GM13977 (cell line): ENCODE measurements around the gene ABHD4.

Experiments
- DNase-seq: peaks from one replicate; pipeline ENCODE4 v3.0.0; 2012; ENCODE audit warnings: low spot score
- CTCF ChIP-seq: IDR thresholded peaks from 2 replicates; pipeline ENCODE4 v1.5.1; 2012; ENCODE audit warnings: mild to moderate bottlenecking, control low read depth; ENCODE audit not compliant: insufficient read depth; ENCODE audit errors: extremely low read depth, missing control alignments
- in situ Hi-C: fragments of 300-500 bp; cut with MboI; formaldehyde crosslinking; loops from one replicate; pipeline ENCODE4 v1.12.0; 2022; ENCODE audit warnings: low sequenced_read_pairs, low pct_unique_long_range_greater_than_20kb, mixed read lengths, inconsistent platforms; ENCODE audit not compliant: unreplicated experiment

ABHD4 gene

GRCh38 chr14:22622255-22622654 lies 24.2 kb downstream of the ABHD4 start:
- in situ Hi-C loops: no loop called here
- no peak for TF ChIP-seq CTCF
- no peak for DNase-seq

DNA sequence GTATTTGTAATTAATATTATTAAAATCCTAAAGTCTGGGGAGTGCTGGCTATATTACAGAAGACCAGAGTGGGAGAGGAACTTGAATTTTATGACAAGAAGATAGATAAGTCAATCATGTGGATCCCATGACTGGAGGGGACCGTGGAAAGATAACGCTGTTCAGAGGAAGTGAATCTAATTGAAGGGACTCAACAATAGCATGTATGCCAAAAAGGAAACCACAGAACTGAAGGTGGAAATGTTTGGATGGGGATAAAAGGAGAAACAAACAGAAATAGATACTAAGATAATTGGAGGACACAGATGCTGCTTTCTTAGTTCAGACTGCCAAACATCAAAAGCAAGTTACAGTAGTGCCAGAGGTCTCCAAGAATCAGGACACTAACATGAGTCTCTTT lies 24.9 kb downstream of the ABHD4 start:
- no peak for TF ChIP-seq CTCF
- no peak for DNase-seq
- in situ Hi-C loops: no loop called here

GRCh38 chr14:22626590-22626989 lies 28.5 kb downstream of the ABHD4 start:
- no peak for TF ChIP-seq CTCF
- DNase-seq: no peak
- in situ Hi-C loops: no loop called here

DNA sequence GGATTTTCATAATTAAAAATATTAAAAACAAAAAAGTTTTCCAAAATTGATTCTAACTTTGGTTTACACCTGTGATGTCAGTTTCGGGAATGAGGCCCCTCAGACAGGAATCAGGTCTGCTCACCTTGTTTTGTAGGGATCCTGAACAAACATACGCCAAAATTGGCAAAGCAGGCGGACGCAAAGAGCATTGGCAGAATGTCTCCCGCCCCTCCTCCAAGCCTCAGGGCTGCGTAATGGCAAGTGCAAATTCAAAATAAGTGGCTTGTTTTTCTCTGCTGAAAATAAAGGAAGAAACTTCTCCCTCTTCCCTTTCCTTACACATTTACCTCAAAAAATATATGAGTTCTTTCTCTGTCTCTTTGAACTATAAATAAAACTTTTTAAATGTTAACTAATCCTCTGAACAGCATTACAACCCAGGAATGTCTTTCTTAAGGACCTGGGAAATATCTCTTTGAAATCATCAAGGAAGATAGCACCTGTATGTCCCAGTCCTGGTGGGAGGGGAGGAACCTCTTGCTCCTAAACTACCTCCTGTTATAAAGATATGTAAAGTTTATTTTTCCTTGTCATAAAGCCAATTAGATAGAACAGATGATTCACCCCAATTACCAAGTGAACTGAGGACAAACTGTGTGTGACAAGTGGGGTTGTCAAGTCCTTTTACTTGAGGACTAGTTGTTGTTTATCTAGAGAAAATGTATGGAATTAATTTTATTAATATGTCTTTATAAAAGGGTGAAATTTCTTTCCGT lies 29.6 kb downstream of the ABHD4 start:
- in situ Hi-C loops: no loop called here
- DNase-seq: no peak
- no peak for TF ChIP-seq CTCF

DNA sequence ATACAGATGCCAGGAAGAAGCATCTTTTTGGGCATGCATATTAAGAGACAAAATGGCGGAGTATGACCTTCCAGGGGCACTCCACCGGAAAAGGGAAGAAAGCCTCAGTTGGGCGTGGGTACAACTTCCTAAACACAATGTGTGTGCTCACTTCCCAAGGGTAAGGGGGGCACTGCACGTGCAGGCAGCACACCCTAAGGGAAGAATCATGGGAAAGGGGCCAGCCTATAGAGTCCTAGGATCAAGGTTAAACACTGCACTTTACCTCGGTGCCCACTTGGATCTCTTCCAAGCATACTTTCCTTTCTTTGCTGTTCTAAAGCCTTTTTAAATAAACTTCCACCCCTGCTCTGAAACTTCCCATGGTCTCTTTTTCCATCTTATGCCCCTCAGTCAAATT lies 31.3 kb downstream of the ABHD4 start:
- no peak for TF ChIP-seq CTCF
- in situ Hi-C loops: no loop called here
- no peak for DNase-seq

DNA sequence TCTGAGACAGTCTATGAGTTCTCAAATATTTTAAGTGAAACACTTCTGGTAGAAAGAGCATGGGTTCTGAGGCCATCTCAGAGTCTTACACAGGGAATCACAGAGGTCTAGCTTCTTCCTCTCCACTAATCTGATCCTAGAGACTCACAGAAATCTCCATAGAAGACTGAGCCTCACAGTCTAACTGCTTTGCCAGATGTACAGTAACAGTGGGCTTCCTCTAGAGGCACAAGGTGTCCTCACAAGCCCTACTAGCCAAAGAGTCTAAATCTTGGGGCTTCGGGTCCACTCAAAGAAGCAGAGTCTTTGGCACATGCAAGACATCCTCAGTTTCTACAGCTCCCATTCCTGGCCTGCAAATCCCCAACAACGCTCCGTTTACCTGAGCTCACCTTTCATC lies 32.0 kb downstream of the ABHD4 start:
- in situ Hi-C loops: no loop called here
- DNase-seq: no peak
- TF ChIP-seq CTCF: no peak

DNA sequence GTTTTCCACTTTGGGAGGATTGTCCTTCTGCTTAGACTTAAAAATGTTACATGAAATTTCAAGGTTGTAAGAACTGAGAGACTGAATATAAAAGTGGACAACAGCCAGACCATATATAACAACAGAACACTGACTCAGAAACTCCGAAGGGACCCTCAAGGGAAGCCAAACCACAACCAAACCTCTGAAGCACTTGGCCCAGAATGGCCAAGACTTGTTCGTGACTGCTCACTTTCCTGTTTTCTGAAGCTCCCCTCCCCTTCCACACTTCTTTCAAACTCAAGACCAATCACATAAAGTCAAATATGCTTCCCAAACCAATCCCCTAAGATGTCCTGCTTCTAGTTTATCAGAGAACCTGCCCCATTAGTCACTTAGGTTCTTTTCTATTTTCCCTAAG lies 32.4 kb downstream of the ABHD4 start:
- in situ Hi-C loops: no loop called here
- DNase-seq: no peak
- no peak for TF ChIP-seq CTCF
